AG04449 (cell line): ENCODE measurements around the gene NAPA.
"Not testable (repeated sequence)": the region's sequence is repeated elsewhere in the genome, so short reads cannot be mapped to it uniquely, and the experiment has no call there.

Experiments
- CTCF ChIA-PET: fragments of 350-600 bp; formaldehyde crosslinking; extraction: SDS; loops from one replicate; lab custom pipeline; 2021; ENCODE audit warnings: antibody characterized with exemption; lab: Yijun Ruan, JAX
- POLR2A ChIA-PET: fragments of 400-600, 350-600 bp; formaldehyde crosslinking; extraction: SDS; loops from one replicate; lab custom pipeline; 2020; ENCODE audit warnings: antibody characterized with exemption, inconsistent platforms; lab: Yijun Ruan, JAX
- DNase-seq: peaks from one replicate; pipeline ENCODE4 v3.0.0-alpha.2; 2010; ENCODE audit warnings: low read depth, low spot score
- H3K4me3 ChIP-seq: 2 replicates; pipeline ENCODE4 v1.5.1; 2011; ENCODE audit warnings: low read depth, mild to moderate bottlenecking, control low read depth, low read length
- CTCF ChIP-seq: IDR thresholded peaks from one replicate; pipeline ENCODE4 v1.5.1; 2011; ENCODE audit warnings: mild to moderate bottlenecking, moderate library complexity, low read length, control low read depth, inconsistent platforms; ENCODE audit not compliant: insufficient read depth; ENCODE audit errors: missing control alignments

The NAPA gene

GRCh38 chr19:47490031-47490430 is 24.8 kb downstream of the NAPA start:
- ChIA-PET POLR2A (interaction anchor here (0.6 kb wide), 1 partner anchor 400 kb away, joined by 3 read pairs; no protein-coding TSS in a partner anchor), CTCF (interaction anchor here (0.9 to 1.2 kb wide), 2 partner anchors 9 to 13 kb away, joined by 3 read pairs; no protein-coding TSS in a partner anchor)
- no peak for TF ChIP-seq CTCF
- DNase-seq: no peak
- no peak overlapping the region for H3K4me3 ChIP-seq

GRCh38 chr19:47489072-47489914 is 25.6 kb downstream of the NAPA start:
- DNase-seq: no peak
- ChIA-PET POLR2A (no interaction called here), CTCF (interaction anchor here (0.9 to 1.8 kb wide), 3 partner anchors 8 to 13 kb away, joined by 3 to 5 read pairs (median 3); no protein-coding TSS in a partner anchor)
- H3K4me3 ChIP-seq: no peak overlapping the region
- no peak for TF ChIP-seq CTCF

GRCh38 chr19:47487551-47488515 is 27.0 kb downstream of the NAPA start:
- no peak overlapping the region for H3K4me3 ChIP-seq
- ChIA-PET CTCF (interaction anchor here (1.6 to 6.4 kb wide), 3 partner anchors 14 to 51 kb away, joined by 5 to 33 read pairs (median 12); partner anchors contain the start of gene NAPA), POLR2A (interaction anchor here (0.6 to 0.7 kb wide), 2 partner anchors 22 to 24 kb away, joined by 3 to 4 read pairs; no protein-coding TSS in a partner anchor)
- DNase-seq: no peak
- no peak for TF ChIP-seq CTCF

- ChIA-PET POLR2A (interaction anchor here (0.7 kb wide), 1 partner anchor 25 kb away, joined by 4 read pairs; no protein-coding TSS in a partner anchor), CTCF (interaction anchor here (1.6 to 6.4 kb wide), 2 partner anchors 28 to 50 kb away, joined by 12 to 33 read pairs; partner anchors contain the start of gene NAPA)
- H3K4me3 ChIP-seq: no peak overlapping the region
- DNase-seq: no peak
- no peak for TF ChIP-seq CTCF
These were observed 28.0 kb downstream of the NAPA start for GRCh38 chr19:47486900-47487299.

- DNase-seq, POLR2A ChIA-PET: not testable (repeated sequence)
- CTCF ChIA-PET: interaction anchor here (1.6 to 6.4 kb wide), 2 partner anchors 29 to 50 kb away, joined by 12 to 33 read pairs; partner anchors contain the start of gene NAPA
These were observed 28.6 kb downstream of the NAPA start for GRCh38 chr19:47486220-47486619.

GRCh38 chr19:47485210-47485609 is 29.7 kb downstream of the NAPA start:
- TF ChIP-seq CTCF: no peak
- DNase-seq: no peak
- POLR2A ChIA-PET: no interaction called here
- CTCF ChIA-PET: interaction anchor here (1.0 to 6.4 kb wide), 11 partner anchors 9 to 220 kb away, joined by 3 to 33 read pairs (median 16); partner anchors contain the start of gene NAPA
- H3K4me3 ChIP-seq: no peak overlapping the region; the same call in 1 of the 2 replicates

More at GRCh38 chr19:47486220-47486619, 28.6 kb downstream of the NAPA start:
- not testable (repeated sequence) for H3K4me3 ChIP-seq
